HepG2 (cell line): Measurements from ENCODE around the gene FLAD1. TPM values are rescaled to one million over a fixed set of nuclear protein-coding genes. Genes with fewer than 3 reads are reported as not detected.

Experiments
- ARNTL ChIP-seq: sonication (generic); formaldehyde crosslinking; IDR thresholded peaks from 2 replicates; pipeline ENCODE4 v1.4.0; 2020; ENCODE audit warnings: mild to moderate bottlenecking, missing genetic modification reagents
- BRCA1 ChIP-seq: sonication (generic); formaldehyde crosslinking; IDR thresholded peaks from 2 replicates; pipeline ENCODE4 v1.4.0; 2020; ENCODE audit warnings: missing genetic modification reagents
- CCDC6 ChIP-seq: sonication (generic); formaldehyde crosslinking; IDR thresholded peaks from 2 replicates; pipeline ENCODE4 v1.8.1; 2022; ENCODE audit warnings: mild to moderate bottlenecking, missing genetic modification reagents, moderate library complexity
- DZIP1 ChIP-seq: sonication (generic); formaldehyde crosslinking; IDR thresholded peaks from 2 replicates; pipeline ENCODE4 v1.5.0; 2020; ENCODE audit warnings: mild to moderate bottlenecking, missing genetic modification reagents
- ESRRA ChIP-seq: sonication (generic); formaldehyde crosslinking; IDR thresholded peaks from 2 replicates; pipeline ENCODE4 v1.5.1; 2020; ENCODE audit warnings: mild to moderate bottlenecking, low read depth, missing genetic modification reagents
- HBP1 ChIP-seq: IDR thresholded peaks from 2 replicates; pipeline ENCODE4 v1.6.1; 2016; ENCODE audit warnings: low read depth, control low read depth
- HDAC1 ChIP-seq: sonication (generic); formaldehyde crosslinking; IDR thresholded peaks from 2 replicates; pipeline ENCODE4 v1.5.1; 2020; ENCODE audit warnings: mild to moderate bottlenecking, missing genetic modification reagents
- JARID2 ChIP-seq: sonication (generic); formaldehyde crosslinking; IDR thresholded peaks from 2 replicates; pipeline ENCODE4 v1.8.1; 2023; ENCODE audit warnings: missing genetic modification reagents, inconsistent platforms; ENCODE audit not compliant: insufficient replicate concordance
- JUN ChIP-seq: sonication (generic); formaldehyde crosslinking; IDR thresholded peaks from 2 replicates; pipeline ENCODE4 v1.4.0; 2020; ENCODE audit warnings: mild to moderate bottlenecking, missing genetic modification reagents
- JUNB ChIP-seq: sonication (generic); formaldehyde crosslinking; IDR thresholded peaks from 2 replicates; pipeline ENCODE4 v1.8.0; 2022; ENCODE audit warnings: missing genetic modification reagents, mild to moderate bottlenecking, borderline replicate concordance
- NPAS2 ChIP-seq: sonication (generic); formaldehyde crosslinking; IDR thresholded peaks from 2 replicates; pipeline ENCODE4 v1.8.0; 2022; ENCODE audit warnings: mild to moderate bottlenecking, missing genetic modification reagents, borderline replicate concordance
- PHF8 ChIP-seq: sonication (generic); formaldehyde crosslinking; IDR thresholded peaks from 2 replicates; pipeline ENCODE4 v1.5.0; 2020; ENCODE audit warnings: missing genetic modification reagents
- PITX1 ChIP-seq: sonication (generic); formaldehyde crosslinking; IDR thresholded peaks from 2 replicates; pipeline ENCODE4 v1.5.1; 2020; ENCODE audit warnings: mild to moderate bottlenecking, missing genetic modification reagents
- PLRG1 ChIP-seq: fragments of 450-650 bp; conservative IDR thresholded peaks from 2 replicates; pipeline ENCODE4 v1.6.1; 2016
- SIN3A ChIP-seq: IDR thresholded peaks from 2 replicates; pipeline ENCODE4 v1.6.1; 2011; ENCODE audit warnings: low read depth, mild to moderate bottlenecking, control low read depth, low read length, borderline replicate concordance
- SP5 ChIP-seq: IDR thresholded peaks from 2 replicates; pipeline ENCODE4 v1.6.1; 2016; ENCODE audit warnings: low read depth, borderline replicate concordance
- SRF ChIP-seq: IDR thresholded peaks from 2 replicates; pipeline ENCODE4 v1.6.1; 2011; ENCODE audit warnings: mild to moderate bottlenecking, low read depth, low read length, moderate library complexity
- TBX3 ChIP-seq: fragments of 450-650 bp; IDR thresholded peaks from 2 replicates; pipeline ENCODE4 v1.6.1; 2017; ENCODE audit warnings: antibody characterized with exemption, mild to moderate bottlenecking, inconsistent platforms, borderline replicate concordance
- ZC3H4 ChIP-seq: sonication (generic); formaldehyde crosslinking; IDR thresholded peaks from 2 replicates; pipeline ENCODE4 v1.4.0; 2020; ENCODE audit warnings: missing genetic modification reagents, borderline replicate concordance
- ZNF292 ChIP-seq: sonication (generic); formaldehyde crosslinking; IDR thresholded peaks from 2 replicates; pipeline ENCODE4 v1.8.1; 2022; ENCODE audit warnings: mild to moderate bottlenecking, low read depth, missing genetic modification reagents, borderline replicate concordance
- ZNF414 ChIP-seq: sonication (generic); formaldehyde crosslinking; IDR thresholded peaks from 2 replicates; pipeline ENCODE4 v1.5.0; 2020; ENCODE audit warnings: missing genetic modification reagents
- ZNF496 ChIP-seq: sonication (generic); formaldehyde crosslinking; IDR thresholded peaks from 2 replicates; pipeline ENCODE4 v1.8.1; 2023; ENCODE audit warnings: mild to moderate bottlenecking, moderate library complexity, missing genetic modification reagents; ENCODE audit not compliant: insufficient replicate concordance
- ZNF546 ChIP-seq: sonication (generic); formaldehyde crosslinking; conservative IDR thresholded peaks from 2 replicates; pipeline ENCODE4 v1.8.1; 2023; ENCODE audit warnings: mild to moderate bottlenecking, missing genetic modification reagents
- ZNF562 ChIP-seq: sonication (generic); formaldehyde crosslinking; IDR thresholded peaks from 2 replicates; pipeline ENCODE4 v1.8.0; 2022; ENCODE audit warnings: missing genetic modification reagents, borderline replicate concordance
- ZNF580 ChIP-seq: IDR thresholded peaks from 2 replicates; pipeline ENCODE4 v1.6.1; 2016; ENCODE audit warnings: low read depth, borderline replicate concordance
- ZSCAN21 ChIP-seq: sonication (generic); formaldehyde crosslinking; IDR thresholded peaks from 2 replicates; pipeline ENCODE4 v1.8.0; 2022; ENCODE audit warnings: mild to moderate bottlenecking, missing genetic modification reagents, moderate library complexity, borderline replicate concordance
- polyA plus RNA-seq, 8 experiments: library from polyadenylated mRNA; depleted of rRNA in 3 of 8; stranded (reverse) in 7 of 8; unstranded in 1 of 8; fragments of >200 nt; fragmentation: Illumina TruSeq in 4 of 8; extraction: Trizol in 4 of 8; gene quantifications; 2 replicates each; pipeline versions ENCODE4 v1.2.1 to v1.2.3, GENCODE V29; 2011 to 2016; ENCODE audit warnings: low read depth in 4 of 8, missing spikeins in 1 of 8, mixed read lengths in 1 of 8; ENCODE audit not compliant: insufficient read depth in 1 of 8
- total RNA-seq, 5 experiments: library from RNA; depleted of rRNA; stranded (reverse); fragments of >200 nt; fragmentation: Illumina TruSeq; extraction: Trizol; gene quantifications; 2 replicates each; pipeline ENCODE4 v1.2.3, GENCODE V29; 2016; ENCODE audit warnings: low read depth in 1 of 5

Gene FLAD1
- total and polyA plus RNA-seq, 2 of the 13 experiments (the other 11 are each of a cell fraction or from before 2014, with no cell fraction given): 25.9 to 32.8 TPM

- TF ChIP-seq TBX3 (no peak), ZNF496 (CRISPR knock-in tag) (no peak), NPAS2 (no peak), HBP1 (CRISPR knock-in tag) (no peak), PLRG1 (no peak), SIN3A (no peak), SP5 (CRISPR knock-in tag) (peak; percentile 86), HDAC1 (CRISPR knock-in tag) (peak; percentile 82), PITX1 (CRISPR knock-in tag) (peak; percentile 60; the same call in 1 of the 2 replicates), ESRRA (CRISPR knock-in tag) (peak; percentile 66; the same call in 1 of the 2 replicates), ZNF546 (CRISPR knock-in tag) (0 out of 2 replicates have a peak, but pooled peaks have one; percentile 76), BRCA1 (no peak), CCDC6 (CRISPR knock-in tag) (peak; percentile 72; the same call in 1 of the 2 replicates), ZSCAN21 (CRISPR knock-in tag) (peak; percentile 27; the same call in 1 of the 2 replicates), JUNB (CRISPR knock-in tag) (no peak), ZNF292 (CRISPR knock-in tag) (peak; percentile 86), ARNTL (CRISPR knock-in tag) (peak; percentile 35; the same call in 1 of the 2 replicates), ZNF580 (CRISPR knock-in tag) (no peak; the same call in 1 of the 2 replicates), PHF8 (CRISPR knock-in tag) (peak; percentile 36; the same call in 1 of the 2 replicates), JUN (CRISPR knock-in tag) (0 out of 2 replicates have a peak, but pooled peaks have one; percentile 26), DZIP1 (CRISPR knock-in tag) (no peak), ZNF562 (CRISPR knock-in tag) (no peak), ZNF414 (CRISPR knock-in tag) (peak; percentile 94), SRF (no peak), ZC3H4 (CRISPR knock-in tag) (no peak), JARID2 (CRISPR knock-in tag) (peak; percentile 15)
Observed at GRCh38 chr1:154944401-154945159, 38.6 kb upstream of the FLAD1 start (continued).
